NCI-H187 (cell line): Measurements from ENCODE around the gene DNM3.

Experiments
- DNase-seq, 2 experiments: peaks; one replicate each; lab custom pipeline; 2025; lab: John Stamatoyannopoulos, UW

DNM3 gene

GRCh38 chr1:172140591-172140990 is 299.3 kb downstream of the DNM3 start:
- no peak for DNase-seq

GRCh38 chr1:172141341-172141881 is 300.1 kb downstream of the DNM3 start:
- no peak for DNase-seq

GRCh38 chr1:172142324-172142723 is 301.0 kb downstream of the DNM3 start:
- no peak for DNase-seq

- no peak for DNase-seq
These were observed 302.2 kb downstream of the DNM3 start for GRCh38 chr1:172143384-172144055.

- DNase-seq: no peak
These were observed 303.3 kb downstream of the DNM3 start for GRCh38 chr1:172144445-172145061.

- DNase-seq: no peak
These were observed 303.9 kb downstream of the DNM3 start for GRCh38 chr1:172145231-172145651.

- no peak for DNase-seq
These were observed 304.4 kb downstream of the DNM3 start for GRCh38 chr1:172145656-172146055.

GRCh38 chr1:172146141-172146850 is 305.0 kb downstream of the DNM3 start:
- no peak for DNase-seq

- DNase-seq: no peak
These were observed 306.2 kb downstream of the DNM3 start for GRCh38 chr1:172147541-172147940.

GRCh38 chr1:172148213-172148612 is 306.9 kb downstream of the DNM3 start:
- no peak for DNase-seq

GRCh38 chr1:172148707-172149106 is 307.4 kb downstream of the DNM3 start:
- no peak for DNase-seq

GRCh38 chr1:172149346-172149745 is 308.0 kb downstream of the DNM3 start:
- DNase-seq: no peak

- no peak for DNase-seq
These were observed 313.3 kb downstream of the DNM3 start for GRCh38 chr1:172154551-172154950.

- DNase-seq: no peak
These were observed 314.5 kb downstream of the DNM3 start for GRCh38 chr1:172155766-172156165.

- no peak for DNase-seq
These were observed 320.9 kb downstream of the DNM3 start for GRCh38 chr1:172162236-172162635.

- DNase-seq: no peak
These were observed 322.4 kb downstream of the DNM3 start for GRCh38 chr1:172163498-172164215.

GRCh38 chr1:172165403-172165802 is 324.1 kb downstream of the DNM3 start:
- no peak for DNase-seq

- DNase-seq: no peak
These were observed 326.7 kb downstream of the DNM3 start for GRCh38 chr1:172167796-172168596.

- no peak for DNase-seq
These were observed 327.2 kb downstream of the DNM3 start for GRCh38 chr1:172168597-172168872.

- no peak for DNase-seq
These were observed 328.5 kb downstream of the DNM3 start for GRCh38 chr1:172169836-172170235.

- no peak for DNase-seq
These were observed 331.1 kb downstream of the DNM3 start for GRCh38 chr1:172172352-172172831.

GRCh38 chr1:172176206-172176605 is 334.9 kb downstream of the DNM3 start:
- no peak for DNase-seq
